MM.1S (cell line): ENCODE measurements around the gene PLCB1.

Source experiments
- DNase-seq: peaks from one replicate; pipeline ENCODE4 v3.0.0-alpha.2; 2015
- H2AFZ ChIP-seq: fragments of 300-600 bp; sonication (generic); 2 replicates; pipeline ENCODE4 v1.6.0; 2016; ENCODE audit warnings: antibody characterized with exemption, low read length
- H3F3A ChIP-seq: fragments of 300-600 bp; sonication (generic); 2 replicates; pipeline ENCODE4 v1.6.1; 2016; ENCODE audit warnings: mild to moderate bottlenecking, antibody characterized with exemption, low read length, moderate library complexity, mixed read lengths; ENCODE audit not compliant: insufficient read depth
- H3K27ac ChIP-seq: fragments of 300-600 bp; sonication (generic); 2 replicates; pipeline ENCODE4 v1.5.1; 2016; ENCODE audit warnings: mild to moderate bottlenecking, low read length
- H3K27me3 ChIP-seq: fragments of 300-600 bp; sonication (generic); replicated peaks from 2 replicates; pipeline ENCODE4 v1.6.0; 2016; ENCODE audit warnings: low read length; ENCODE audit not compliant: insufficient read depth
- H3K36me3 ChIP-seq: fragments of 300-600 bp; sonication (generic); replicated peaks from 2 replicates; pipeline ENCODE4 v1.6.1; 2016; ENCODE audit warnings: mild to moderate bottlenecking, low read length, mixed read lengths; ENCODE audit not compliant: insufficient read depth
- H3K4me1 ChIP-seq: fragments of 300-600 bp; sonication (generic); 2 replicates; pipeline ENCODE4 v1.6.1; 2016; ENCODE audit warnings: low read length, mixed read lengths
- H3K4me2 ChIP-seq: fragments of 300-600 bp; sonication (generic); 2 replicates; pipeline ENCODE4 v1.6.0; 2016; ENCODE audit warnings: low read depth, low read length
- H3K4me3 ChIP-seq: fragments of 300-600 bp; sonication (generic); 2 replicates; pipeline ENCODE4 v1.5.1; 2016; ENCODE audit warnings: low read length, mixed read lengths
- H3K79me2 ChIP-seq: fragments of 300-600 bp; sonication (generic); 2 replicates; pipeline ENCODE4 v1.6.1; 2016; ENCODE audit warnings: mixed run types, low read length, mixed read lengths
- H3K9ac ChIP-seq: fragments of 300-600 bp; sonication (generic); 2 replicates; pipeline ENCODE4 v1.6.1; 2016; ENCODE audit warnings: low read length, mixed read lengths
- H3K9me2 ChIP-seq: fragments of 300-600 bp; sonication (generic); replicated peaks from 2 replicates; pipeline ENCODE4 v1.6.1; 2016; ENCODE audit warnings: mild to moderate bottlenecking, low read length, mixed read lengths; ENCODE audit not compliant: insufficient read depth
- H3K9me3 ChIP-seq: fragments of 300-600 bp; sonication (generic); replicated peaks from 2 replicates; pipeline ENCODE4 v1.6.1; 2016; ENCODE audit warnings: mild to moderate bottlenecking, low read length, mixed read lengths; ENCODE audit not compliant: insufficient read depth
- H4K20me1 ChIP-seq: fragments of 300-600 bp; sonication (generic); 2 replicates; pipeline ENCODE4 v1.6.1; 2016; ENCODE audit warnings: mild to moderate bottlenecking, low read length, moderate library complexity, mixed read lengths; ENCODE audit not compliant: insufficient read depth
- CTCF ChIP-seq: fragments of 300-600 bp; sonication (generic); IDR thresholded peaks from 2 replicates; pipeline ENCODE4 v1.5.1; 2016; ENCODE audit warnings: antibody characterized with exemption, low read length, mixed read lengths
- EZH2 ChIP-seq: fragments of 300-600 bp; sonication (generic); optimal IDR thresholded peaks from 2 replicates; pipeline ENCODE3; 2017; ENCODE audit warnings: low read depth, mild to moderate bottlenecking, antibody characterized with exemption, low read length, mixed read lengths
- EZH2phosphoT487 ChIP-seq: fragments of 300-600 bp; sonication (generic); IDR thresholded peaks from 2 replicates; pipeline ENCODE4 v1.6.1; 2018; ENCODE audit warnings: antibody characterized with exemption, low read length

PLCB1 gene

GRCh38 chr20:8798505-8798904, 666.4 kb downstream of the PLCB1 start:
- H2AFZ ChIP-seq, result no peak overlapping the region
- no peak overlapping the region for H3K27ac ChIP-seq
- DNase-seq, result no peak
- no peaks in the 10 kb centered on the region for H3K36me3 ChIP-seq
- H3K4me2 ChIP-seq, result no peak overlapping the region
- no peaks in the 10 kb centered on the region for H3K79me2 ChIP-seq
- no peaks in the 10 kb centered on the region for H3K27me3 ChIP-seq
- TF ChIP-seq EZH2phosphoT487 (no peak), CTCF (no peak), EZH2 (no peak)
- no peak overlapping the region for H3K9ac ChIP-seq
- H3F3A ChIP-seq, result no peaks in the 10 kb centered on the region
- H3K4me1 ChIP-seq, result peaks cover 6% of the 10 kb centered on the region; the same call in 1 of the 2 replicates
- H3K9me2 ChIP-seq, result no peaks in the 10 kb centered on the region
- no peaks in the 10 kb centered on the region for H4K20me1 ChIP-seq
- H3K4me3 ChIP-seq, result no peak overlapping the region
- no peaks in the 10 kb centered on the region for H3K9me3 ChIP-seq

- Histone ChIP-seq H3F3A (0 out of 2 replicates have a peak, but pooled peaks cover 1% of the 10 kb centered on the region), H3K9ac (no peak overlapping the region), H3K4me3 (no peak overlapping the region), H3K27me3 (no peaks in the 10 kb centered on the region), H3K4me1 (peaks cover 6% of the 10 kb centered on the region), H3K4me2 (no peak overlapping the region), H2AFZ (no peak overlapping the region), H3K36me3 (no peaks in the 10 kb centered on the region), H3K27ac (no peak overlapping the region), H3K9me2 (no peaks in the 10 kb centered on the region), H3K9me3 (no peaks in the 10 kb centered on the region), H4K20me1 (no peaks in the 10 kb centered on the region), H3K79me2 (no peaks in the 10 kb centered on the region)
- TF ChIP-seq EZH2 (no peak), CTCF (no peak), EZH2phosphoT487 (no peak)
- no peak for DNase-seq
Observed at GRCh38 chr20:8800089-8800488, 668.0 kb downstream of the PLCB1 start.

DNA sequence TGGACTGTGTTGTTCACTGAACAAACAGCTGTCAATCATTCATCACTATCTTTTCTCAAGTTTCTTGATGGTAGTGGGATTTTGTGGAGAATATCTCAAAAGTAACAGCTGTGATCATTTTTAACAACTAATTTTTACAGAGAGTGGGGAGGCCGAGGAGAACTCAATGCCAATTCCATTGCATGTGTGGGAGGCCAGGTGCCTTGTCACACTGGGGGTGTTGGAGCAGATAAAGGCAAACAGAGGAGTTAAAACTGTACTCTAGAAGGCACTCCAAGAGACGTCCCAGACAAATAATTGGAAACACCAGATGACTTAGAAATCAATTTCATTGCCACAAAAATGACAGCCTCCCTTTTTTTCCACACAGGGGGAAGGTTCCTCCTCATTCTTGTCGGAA, 669.6 kb downstream of the PLCB1 start:
- Histone ChIP-seq H3K4me2 (no peak overlapping the region), H3K9me3 (no peaks in the 10 kb centered on the region), H3K4me3 (no peak overlapping the region), H3K9me2 (no peaks in the 10 kb centered on the region), H3K36me3 (no peaks in the 10 kb centered on the region), H2AFZ (no peak overlapping the region), H4K20me1 (no peaks in the 10 kb centered on the region), H3K79me2 (no peaks in the 10 kb centered on the region), H3K27me3 (no peaks in the 10 kb centered on the region), H3K9ac (no peak overlapping the region), H3K27ac (no peak overlapping the region), H3K4me1 (peaks cover 18% of the 10 kb centered on the region), H3F3A (peaks cover 13% of the 10 kb centered on the region; the same call in 1 of the 2 replicates)
- no peak for DNase-seq
- TF ChIP-seq EZH2, result no peak
- TF ChIP-seq CTCF, result no peak
- no peak for TF ChIP-seq EZH2phosphoT487
